ENCODE measurements around the gene FAM120B.

The FAM120B gene

GRCh38 chr6:170259278-170259677 lies 47.3 kb upstream of the FAM120B start:
- no peak for DNase-seq (ENCODE audit: low read depth in 1 of 2, low spot score in 1 of 2)
- Histone ChIP-seq H3K27ac (replicated peaks) (no peak overlapping the region), H3K27me3 (ENCODE audit: insufficient read depth, poor library complexity, severe bottlenecking) (peaks cover 3% of the 10 kb centered on the region), H3K4me3 (replicated peaks; ENCODE audit: insufficient read depth, low read length) (no peak overlapping the region)
- TF ChIP-seq SPI1 (IDR thresholded peaks at IDR 0.05; ENCODE audit: borderline replicate concordance, low read depth) (no peak), POLR2AphosphoS5 (IDR thresholded peaks at IDR 0.05; ENCODE audit: low read depth) (no peak), GABPA (IDR thresholded peaks at IDR 0.05; ENCODE audit: low read depth) (no peak)
- TF ChIP-seq, protein P1, sequence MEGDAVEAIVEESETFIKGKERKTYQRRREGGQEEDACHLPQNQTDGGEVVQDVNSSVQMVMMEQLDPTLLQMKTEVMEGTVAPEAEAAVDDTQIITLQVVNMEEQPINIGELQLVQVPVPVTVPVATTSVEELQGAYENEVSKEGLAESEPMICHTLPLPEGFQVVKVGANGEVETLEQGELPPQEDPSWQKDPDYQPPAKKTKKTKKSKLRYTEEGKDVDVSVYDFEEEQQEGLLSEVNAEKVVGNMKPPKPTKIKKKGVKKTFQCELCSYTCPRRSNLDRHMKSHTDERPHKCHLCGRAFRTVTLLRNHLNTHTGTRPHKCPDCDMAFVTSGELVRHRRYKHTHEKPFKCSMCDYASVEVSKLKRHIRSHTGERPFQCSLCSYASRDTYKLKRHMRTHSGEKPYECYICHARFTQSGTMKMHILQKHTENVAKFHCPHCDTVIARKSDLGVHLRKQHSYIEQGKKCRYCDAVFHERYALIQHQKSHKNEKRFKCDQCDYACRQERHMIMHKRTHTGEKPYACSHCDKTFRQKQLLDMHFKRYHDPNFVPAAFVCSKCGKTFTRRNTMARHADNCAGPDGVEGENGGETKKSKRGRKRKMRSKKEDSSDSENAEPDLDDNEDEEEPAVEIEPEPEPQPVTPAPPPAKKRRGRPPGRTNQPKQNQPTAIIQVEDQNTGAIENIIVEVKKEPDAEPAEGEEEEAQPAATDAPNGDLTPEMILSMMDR (IDR thresholded peaks at IDR 0.05; ENCODE audit: insufficient read depth, low read length), result no peak
- TF ChIP-seq, protein P2, sequence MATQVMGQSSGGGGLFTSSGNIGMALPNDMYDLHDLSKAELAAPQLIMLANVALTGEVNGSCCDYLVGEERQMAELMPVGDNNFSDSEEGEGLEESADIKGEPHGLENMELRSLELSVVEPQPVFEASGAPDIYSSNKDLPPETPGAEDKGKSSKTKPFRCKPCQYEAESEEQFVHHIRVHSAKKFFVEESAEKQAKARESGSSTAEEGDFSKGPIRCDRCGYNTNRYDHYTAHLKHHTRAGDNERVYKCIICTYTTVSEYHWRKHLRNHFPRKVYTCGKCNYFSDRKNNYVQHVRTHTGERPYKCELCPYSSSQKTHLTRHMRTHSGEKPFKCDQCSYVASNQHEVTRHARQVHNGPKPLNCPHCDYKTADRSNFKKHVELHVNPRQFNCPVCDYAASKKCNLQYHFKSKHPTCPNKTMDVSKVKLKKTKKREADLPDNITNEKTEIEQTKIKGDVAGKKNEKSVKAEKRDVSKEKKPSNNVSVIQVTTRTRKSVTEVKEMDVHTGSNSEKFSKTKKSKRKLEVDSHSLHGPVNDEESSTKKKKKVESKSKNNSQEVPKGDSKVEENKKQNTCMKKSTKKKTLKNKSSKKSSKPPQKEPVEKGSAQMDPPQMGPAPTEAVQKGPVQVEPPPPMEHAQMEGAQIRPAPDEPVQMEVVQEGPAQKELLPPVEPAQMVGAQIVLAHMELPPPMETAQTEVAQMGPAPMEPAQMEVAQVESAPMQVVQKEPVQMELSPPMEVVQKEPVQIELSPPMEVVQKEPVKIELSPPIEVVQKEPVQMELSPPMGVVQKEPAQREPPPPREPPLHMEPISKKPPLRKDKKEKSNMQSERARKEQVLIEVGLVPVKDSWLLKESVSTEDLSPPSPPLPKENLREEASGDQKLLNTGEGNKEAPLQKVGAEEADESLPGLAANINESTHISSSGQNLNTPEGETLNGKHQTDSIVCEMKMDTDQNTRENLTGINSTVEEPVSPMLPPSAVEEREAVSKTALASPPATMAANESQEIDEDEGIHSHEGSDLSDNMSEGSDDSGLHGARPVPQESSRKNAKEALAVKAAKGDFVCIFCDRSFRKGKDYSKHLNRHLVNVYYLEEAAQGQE (IDR thresholded peaks at IDR 0.05; ENCODE audit: insufficient replicate concordance, low read depth), result no peak

- no peak for DNase-seq (ENCODE audit: low read depth in 1 of 2, low spot score in 1 of 2)
- H3K4me3 ChIP-seq (replicated peaks; ENCODE audit: insufficient read depth, low read length), result no peak overlapping the region
- peaks cover 3% of the 10 kb centered on the region for H3K27me3 ChIP-seq (ENCODE audit: insufficient read depth, poor library complexity, severe bottlenecking)
- no peak overlapping the region for H3K27ac ChIP-seq (replicated peaks)
- no peak for TF ChIP-seq GABPA (IDR thresholded peaks at IDR 0.05; ENCODE audit: low read depth)
- TF ChIP-seq, protein P2 (IDR thresholded peaks at IDR 0.05; ENCODE audit: insufficient replicate concordance, low read depth), result no peak
- TF ChIP-seq, protein P1 (IDR thresholded peaks at IDR 0.05; ENCODE audit: insufficient read depth, low read length), result no peak
- no peak for TF ChIP-seq POLR2AphosphoS5 (IDR thresholded peaks at IDR 0.05; ENCODE audit: low read depth)
- no peak for TF ChIP-seq SPI1 (IDR thresholded peaks at IDR 0.05; ENCODE audit: borderline replicate concordance, low read depth)
Observed at GRCh38 chr6:170260686-170261085, 45.9 kb upstream of the FAM120B start.

GRCh38 chr6:170261643-170262488 lies 44.7 kb upstream of the FAM120B start:
- no peak overlapping the region for H3K27ac ChIP-seq (replicated peaks)
- no peak overlapping the region for H3K4me3 ChIP-seq (replicated peaks; ENCODE audit: insufficient read depth, low read length)
- peaks cover 3% of the 10 kb centered on the region for H3K27me3 ChIP-seq (ENCODE audit: insufficient read depth, poor library complexity, severe bottlenecking)
- DNase-seq (ENCODE audit: low read depth in 1 of 2, low spot score in 1 of 2), result no peak
- TF ChIP-seq, protein P2 (IDR thresholded peaks at IDR 0.05; ENCODE audit: insufficient replicate concordance, low read depth), result no peak
- TF ChIP-seq POLR2AphosphoS5 (IDR thresholded peaks at IDR 0.05; ENCODE audit: low read depth) (no peak), SPI1 (IDR thresholded peaks at IDR 0.05; ENCODE audit: borderline replicate concordance, low read depth) (no peak), GABPA (IDR thresholded peaks at IDR 0.05; ENCODE audit: low read depth) (no peak)
- TF ChIP-seq, protein P1 (IDR thresholded peaks at IDR 0.05; ENCODE audit: insufficient read depth, low read length), result no peak

Data from HL-60 (cell line).